ENCODE data around the gene YJU2.
A peak's percentile ranks its signal among the peaks of the same experiment; 100 is the strongest.
"Not testable (repeated sequence)": the region's sequence is repeated elsewhere in the genome, so short reads cannot be mapped to it uniquely, and the experiment has no call there.

The YJU2 gene

GRCh38 chr19:4246767-4247593 is at the start of gene YJU2:
Gene YJU2, plus strand, starts transcription at chr19:4247080. Its CDS starts 67 bp downstream, at chr19:4247147.
- DNase-seq (ENCODE audit: low read depth), result peak; percentile 97
- H3K4me3 ChIP-seq (ENCODE audit: low read depth, low read length), result peak within 1 kb of the TSS; percentile 62

GRCh38 chr19:4197228-4197624 is 49.7 kb upstream of the YJU2 start:
- DNase-seq (ENCODE audit: low read depth), result no peak

DNA sequence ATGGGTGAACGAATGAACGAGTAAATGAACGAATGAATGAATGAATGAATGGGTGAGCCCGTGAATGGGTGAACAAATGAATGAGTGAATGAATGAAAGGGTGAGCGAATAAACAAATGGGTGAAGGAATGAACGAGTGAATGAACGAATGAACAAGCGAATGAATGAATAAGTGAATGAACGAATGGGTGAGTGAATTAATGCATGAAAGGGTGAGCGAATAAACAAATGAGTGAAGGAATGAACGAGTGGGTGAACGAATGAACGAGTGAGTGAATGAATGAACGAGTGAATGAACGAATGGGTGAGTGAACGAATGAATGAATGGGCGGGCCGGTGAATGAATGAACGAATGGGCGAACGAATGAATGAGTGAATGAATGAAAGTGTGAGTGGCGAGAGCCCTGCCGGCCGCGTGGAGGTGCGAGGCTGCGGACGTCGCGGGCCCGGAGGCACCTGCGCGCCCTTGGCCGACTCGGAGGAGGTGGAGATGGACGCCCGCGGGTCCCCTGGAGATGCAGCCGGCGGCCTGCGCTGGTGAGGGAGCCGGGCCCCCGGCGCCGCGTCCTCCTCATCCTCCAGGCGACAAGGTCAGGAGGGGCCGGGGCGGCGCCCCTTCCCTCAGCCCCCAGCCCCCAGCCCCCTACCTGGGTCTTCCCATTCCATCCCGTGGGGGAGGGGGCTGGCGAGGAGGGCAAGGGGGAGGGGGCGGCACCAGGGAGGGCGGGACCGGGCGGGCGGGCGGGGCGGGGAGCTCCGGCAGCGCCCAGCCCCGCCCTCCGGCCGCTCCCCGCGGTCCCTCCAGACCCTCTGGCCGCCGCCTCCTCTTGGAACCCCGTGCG is 49.0 kb upstream of the YJU2 start:
- DNase-seq (ENCODE audit: low read depth), result no peak
- no peak overlapping the region for H3K4me3 ChIP-seq (ENCODE audit: low read depth, low read length)

More at GRCh38 chr19:4197228-4197624, 49.7 kb upstream of the YJU2 start:
- H3K4me3 ChIP-seq (ENCODE audit: low read depth, low read length), result no peak overlapping the region

GRCh38 chr19:4198467-4199126 is 48.3 kb upstream of the YJU2 start:
- H3K4me3 ChIP-seq (ENCODE audit: low read depth, low read length), result no peak overlapping the region
- DNase-seq (ENCODE audit: low read depth), result no peak

- no peak overlapping the region for H3K4me3 ChIP-seq (ENCODE audit: low read depth, low read length)
- DNase-seq (ENCODE audit: low read depth), result no peak
Observed at GRCh38 chr19:4199699-4200293, 47.1 kb upstream of the YJU2 start.

DNA sequence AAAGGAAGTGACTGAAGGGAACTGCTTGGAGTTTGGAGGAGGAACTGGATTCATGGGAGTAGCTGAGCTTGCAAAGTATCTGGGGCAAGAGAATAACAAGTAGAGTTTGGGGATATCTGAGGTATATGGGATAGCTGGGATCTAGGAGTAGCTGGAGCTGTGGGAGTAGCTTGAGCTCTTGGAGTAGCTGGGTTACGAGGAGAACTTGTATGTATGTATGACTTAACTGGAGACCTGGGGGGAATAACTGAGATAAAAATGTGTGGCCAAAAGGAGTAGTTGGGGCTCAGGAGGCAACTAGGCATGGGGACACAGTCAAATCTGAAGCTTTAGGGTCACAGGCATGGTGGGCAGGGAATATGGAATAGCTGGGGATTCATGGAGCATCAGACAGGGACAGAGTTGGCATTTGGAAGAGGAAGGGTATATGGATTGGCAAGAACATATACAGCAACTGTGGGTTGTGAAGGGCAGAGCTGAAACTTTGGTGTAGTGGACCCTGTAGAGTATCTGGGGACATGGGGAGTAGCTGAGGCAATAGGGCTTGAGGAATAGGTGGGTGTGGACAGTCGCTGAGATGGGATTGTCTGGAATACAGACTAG is 45.8 kb upstream of the YJU2 start:
- DNase-seq (ENCODE audit: low read depth), result no peak
- H3K4me3 ChIP-seq (ENCODE audit: low read depth, low read length), result no peak overlapping the region

GRCh38 chr19:4201798-4202197 is 45.1 kb upstream of the YJU2 start:
- no peak overlapping the region for H3K4me3 ChIP-seq (ENCODE audit: low read depth, low read length)
- DNase-seq (ENCODE audit: low read depth), result no peak

DNA sequence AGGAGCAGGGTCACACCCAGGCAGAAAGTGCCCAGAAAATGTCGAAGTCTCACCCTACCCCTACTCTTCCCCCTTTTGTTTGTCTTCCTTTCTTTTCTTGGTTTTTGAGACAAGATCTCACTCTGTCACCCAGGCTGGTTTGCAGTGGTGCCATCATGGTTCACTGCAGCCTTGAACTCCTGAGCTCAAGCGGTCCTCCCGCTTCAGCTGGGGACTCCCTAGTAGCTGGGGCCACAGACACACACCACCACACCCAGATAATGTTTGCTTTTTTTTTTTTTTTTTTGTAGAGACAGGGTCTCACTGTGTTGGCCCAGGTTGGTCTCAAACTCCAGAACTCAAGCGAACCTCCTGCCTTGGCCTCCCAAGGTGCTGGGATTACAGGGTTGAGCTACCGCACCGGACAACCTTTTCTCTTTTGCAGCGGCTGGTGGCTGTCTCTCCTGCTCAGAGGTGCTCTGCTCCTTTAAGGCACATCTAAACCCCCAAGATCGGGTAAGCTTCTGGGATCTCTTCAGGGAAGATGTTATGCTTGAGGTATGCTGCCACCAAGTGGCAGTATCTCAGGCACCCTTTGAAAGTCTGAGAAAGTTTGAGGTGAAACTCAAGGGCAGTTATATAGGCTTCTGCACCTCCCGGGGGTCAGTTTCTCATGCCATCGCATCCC is 39.9 kb upstream of the YJU2 start:
- no peak overlapping the region for H3K4me3 ChIP-seq (ENCODE audit: low read depth, low read length)
- no peak for DNase-seq (ENCODE audit: low read depth)

DNA sequence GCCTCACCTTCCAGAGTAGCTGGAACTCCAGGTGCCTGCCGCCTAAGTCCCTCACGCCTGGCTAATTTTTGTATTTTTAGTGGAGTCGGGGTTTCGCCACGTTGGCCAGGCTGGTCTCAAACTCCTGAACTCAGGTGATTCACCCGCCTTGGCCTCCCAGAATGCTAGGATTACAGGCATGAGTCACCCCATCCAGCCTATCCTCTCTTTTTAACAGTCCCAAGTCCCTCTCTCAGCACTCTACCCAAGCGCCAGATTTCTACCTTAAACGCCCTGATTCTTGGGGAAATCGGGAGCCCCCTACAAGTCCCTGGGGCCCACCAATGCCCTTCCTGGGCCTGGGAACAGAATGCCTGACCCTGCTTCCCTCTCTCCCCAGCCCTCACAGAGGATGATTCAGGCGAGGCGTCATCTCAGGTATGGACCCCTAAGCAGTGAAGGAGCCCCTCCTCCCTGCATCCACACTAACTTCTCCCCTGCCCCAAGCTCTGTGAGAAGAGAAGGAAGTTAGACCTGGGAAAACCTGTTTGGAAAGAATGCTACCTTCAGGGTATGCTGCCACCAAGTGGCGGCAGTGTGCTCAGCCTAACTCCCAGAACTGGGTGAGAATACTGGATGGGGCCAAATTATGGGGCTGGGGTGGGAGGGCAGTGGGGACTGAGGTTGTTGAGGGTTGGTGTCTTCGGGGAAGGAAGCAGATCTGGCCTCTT is 38.3 kb upstream of the YJU2 start:
- DNase-seq (ENCODE audit: low read depth), result no peak
- no peak overlapping the region for H3K4me3 ChIP-seq (ENCODE audit: low read depth, low read length)

GRCh38 chr19:4210166-4210731 is 36.6 kb upstream of the YJU2 start:
- no peak for DNase-seq (ENCODE audit: low read depth)

DNA sequence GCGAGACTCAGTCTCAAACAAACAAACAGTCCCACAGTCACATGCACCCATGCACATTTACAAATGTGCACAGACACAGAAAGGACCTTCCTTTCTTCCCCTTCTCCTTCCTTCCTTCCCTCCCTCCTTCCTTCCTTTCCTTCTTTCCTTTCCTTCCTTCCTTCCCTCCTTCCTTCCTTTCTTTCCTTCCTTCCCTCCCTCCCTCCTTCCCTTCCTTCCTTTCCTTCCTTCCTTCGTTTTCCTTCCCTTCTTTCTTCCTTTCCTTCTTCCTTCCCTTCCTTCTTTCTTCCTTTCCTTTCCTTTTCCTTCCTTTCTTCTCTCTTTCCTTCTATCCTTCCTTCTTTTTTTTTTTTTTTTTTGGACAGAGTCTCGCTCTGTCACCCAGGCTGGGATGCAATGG is 33.8 kb upstream of the YJU2 start:
- no peak for DNase-seq (ENCODE audit: low read depth)
- H3K4me3 ChIP-seq (ENCODE audit: low read depth, low read length), result no peak overlapping the region

More at GRCh38 chr19:4210166-4210731, 36.6 kb upstream of the YJU2 start:
- no peak overlapping the region for H3K4me3 ChIP-seq (ENCODE audit: low read depth, low read length)

DNA sequence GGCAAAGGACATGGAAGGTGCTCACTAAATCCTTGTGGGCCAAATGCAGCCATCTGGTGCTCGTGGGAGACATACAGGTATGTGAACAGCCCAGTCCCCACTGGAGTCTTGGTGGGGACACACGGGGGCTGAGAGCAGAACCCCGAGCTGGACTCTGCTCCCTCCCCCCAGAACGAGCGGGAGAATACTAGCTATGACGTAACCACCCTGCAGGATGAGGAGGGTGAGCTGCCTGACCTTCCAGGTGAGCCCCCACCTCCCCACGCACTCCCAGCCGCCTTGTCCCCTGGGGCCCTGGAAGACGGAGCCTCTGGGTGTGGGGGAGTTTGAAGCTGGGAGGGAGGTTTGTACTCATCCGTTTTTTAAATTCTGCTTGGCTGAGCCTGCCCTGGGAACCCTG is 31.1 kb upstream of the YJU2 start:
- no peak for DNase-seq (ENCODE audit: low read depth)
- no peak overlapping the region for H3K4me3 ChIP-seq (ENCODE audit: low read depth, low read length)

- DNase-seq (ENCODE audit: low read depth), result no peak
- no peak overlapping the region for H3K4me3 ChIP-seq (ENCODE audit: low read depth, low read length)
Observed at GRCh38 chr19:4216846-4217245, 30.0 kb upstream of the YJU2 start.

GRCh38 chr19:4217429-4218264 is 29.2 kb upstream of the YJU2 start:
- DNase-seq (ENCODE audit: low read depth), result no peak
- H3K4me3 ChIP-seq (ENCODE audit: low read depth, low read length), result no peak overlapping the region

DNA sequence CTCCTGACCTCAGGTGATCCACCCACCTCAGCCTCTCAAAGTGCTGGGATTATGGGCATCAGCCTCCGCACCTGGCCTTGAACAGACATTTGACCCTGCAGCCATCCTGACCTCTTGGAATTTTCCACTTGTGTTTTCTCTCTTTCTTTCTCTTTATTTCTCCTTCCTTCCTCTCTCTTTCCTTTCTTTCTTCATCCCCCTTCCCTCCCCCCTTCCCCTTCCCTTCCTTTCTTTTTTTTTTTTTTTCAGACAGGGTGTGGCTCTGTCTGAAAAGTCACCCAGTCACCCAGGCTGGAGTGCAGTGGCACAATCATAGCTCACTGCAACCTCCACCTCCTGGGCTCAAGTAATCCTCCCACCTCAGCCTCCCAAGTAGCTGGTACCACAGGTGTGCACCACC is 28.4 kb upstream of the YJU2 start:
- not testable (repeated sequence) for DNase-seq (ENCODE audit: low read depth); H3K4me3 ChIP-seq (ENCODE audit: low read depth, low read length)

- DNase-seq (ENCODE audit: low read depth), result no peak
- H3K4me3 ChIP-seq (ENCODE audit: low read depth, low read length), result no peak overlapping the region
Observed at GRCh38 chr19:4220188-4220587, 26.7 kb upstream of the YJU2 start.

DNA sequence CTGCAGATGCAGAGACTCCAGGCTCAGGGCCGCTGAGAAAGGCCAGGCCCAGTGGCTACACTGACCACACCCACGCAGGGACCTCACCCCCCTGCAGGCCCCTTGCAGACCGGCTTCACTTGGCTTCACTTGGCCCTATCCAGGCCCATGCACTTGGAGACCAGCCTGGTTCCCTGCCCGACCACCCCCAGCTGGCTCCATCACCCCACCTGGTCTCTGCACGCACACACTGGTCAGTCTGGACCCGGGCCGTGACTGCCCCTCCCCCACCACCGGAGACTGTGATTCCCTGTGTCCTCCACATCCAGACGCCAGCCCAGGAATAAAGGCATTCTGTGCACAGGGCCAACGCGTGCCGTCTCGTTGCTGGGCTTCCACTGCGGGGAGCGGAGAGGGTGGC is 22.4 kb upstream of the YJU2 start:
- DNase-seq (ENCODE audit: low read depth), result no peak
- H3K4me3 ChIP-seq (ENCODE audit: low read depth, low read length), result no peak overlapping the region

Measured in skeletal muscle cell (primary cell).